ENCODE measurements around the gene TRIM38. TPM values are rescaled to one million over a fixed set of nuclear protein-coding genes. Genes with fewer than 3 reads are reported as not detected.
"Not testable (repeated sequence)": the region's sequence is repeated elsewhere in the genome, so short reads cannot be mapped to it uniquely, and the experiment has no call there.

TRIM38 gene
- total RNA-seq, 1 experiment from 2014 or later = 17.0 TPM

DNA sequence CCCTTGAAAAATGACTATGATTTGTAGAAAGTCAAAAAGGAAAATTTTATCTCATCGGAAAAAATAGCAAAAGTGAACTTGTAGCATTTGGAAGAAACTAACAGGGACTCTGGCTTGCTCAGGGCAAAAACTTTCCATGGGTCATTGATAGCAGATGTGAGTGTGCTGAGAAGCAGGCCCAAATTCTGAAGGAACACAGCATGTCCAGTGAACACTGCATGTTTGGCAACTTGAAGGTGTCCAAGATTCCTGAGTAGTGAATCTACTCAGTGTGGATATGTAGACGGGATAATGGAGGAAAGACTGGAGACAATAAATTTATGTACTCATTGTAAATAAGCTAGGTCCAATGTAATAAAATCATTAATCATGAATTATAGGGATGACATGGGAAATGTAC lies 40.3 kb upstream of the TRIM38 start:
- no peaks in the 10 kb centered on the region for H3K79me2 ChIP-seq (ENCODE audit: low read length)
- no peak for DNase-seq
- no peak overlapping the region for H3K4me2 ChIP-seq (ENCODE audit: low read depth, low read length, poor library complexity, severe bottlenecking)
- no peaks in the 10 kb centered on the region for H3K4me1 ChIP-seq (ENCODE audit: low read length)
- no peaks in the 10 kb centered on the region for H3K9me3 ChIP-seq (ENCODE audit: low read length)
- H3K9me2 ChIP-seq (replicated peaks; ENCODE audit: insufficient read depth, low read length) = no peaks in the 10 kb centered on the region
- no peaks in the 10 kb centered on the region for H4K20me1 ChIP-seq (ENCODE audit: insufficient read depth, low read depth, low read length)
- H3K27ac ChIP-seq (ENCODE audit: low read length) = no peak overlapping the region
- no peaks in the 10 kb centered on the region for H3K36me3 ChIP-seq (ENCODE audit: insufficient read depth, low read length)
- no peaks in the 10 kb centered on the region for H3K27me3 ChIP-seq (ENCODE audit: low read length)
- H3K4me3 ChIP-seq (ENCODE audit: low read length) = no peak overlapping the region
- no peak overlapping the region for H3K9ac ChIP-seq (ENCODE audit: low read length)
- H2AFZ ChIP-seq (ENCODE audit: low read length) = no peak overlapping the region

DNA sequence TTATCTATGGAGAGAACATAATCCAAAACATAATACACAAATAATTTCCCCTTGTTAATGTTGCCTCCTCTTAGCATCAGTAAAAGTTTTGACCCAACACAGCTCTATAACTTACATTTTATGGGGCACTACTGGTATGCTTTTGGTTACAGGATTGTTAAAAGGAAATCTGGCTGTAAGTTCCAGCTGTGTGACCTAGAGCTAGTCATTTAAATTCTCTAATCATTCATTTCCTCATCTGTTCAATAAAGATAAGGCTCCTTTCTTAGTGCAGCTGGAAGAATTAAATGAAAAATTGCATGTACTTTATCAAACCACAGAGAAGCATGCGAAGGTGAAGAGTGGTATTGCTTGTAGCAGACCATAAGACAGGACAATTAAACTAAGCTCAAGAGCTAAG lies 36.7 kb upstream of the TRIM38 start:
- H3K4me1 ChIP-seq (ENCODE audit: low read length) = no peaks in the 10 kb centered on the region
- H3K4me2 ChIP-seq (ENCODE audit: low read depth, low read length, poor library complexity, severe bottlenecking) = no peak overlapping the region
- H3K9me3 ChIP-seq (ENCODE audit: low read length) = no peaks in the 10 kb centered on the region
- no peak overlapping the region for H2AFZ ChIP-seq (ENCODE audit: low read length)
- H3K4me3 ChIP-seq (ENCODE audit: low read length) = no peak overlapping the region
- H3K36me3 ChIP-seq (ENCODE audit: insufficient read depth, low read length) = no peaks in the 10 kb centered on the region
- no peaks in the 10 kb centered on the region for H3K79me2 ChIP-seq (ENCODE audit: low read length)
- H4K20me1 ChIP-seq (ENCODE audit: insufficient read depth, low read depth, low read length) = no peaks in the 10 kb centered on the region
- no peak overlapping the region for H3K27ac ChIP-seq (ENCODE audit: low read length)
- H3K9ac ChIP-seq (ENCODE audit: low read length) = no peak overlapping the region
- no peaks in the 10 kb centered on the region for H3K27me3 ChIP-seq (ENCODE audit: low read length)
- no peak for DNase-seq
- no peaks in the 10 kb centered on the region for H3K9me2 ChIP-seq (replicated peaks; ENCODE audit: insufficient read depth, low read length)

DNA sequence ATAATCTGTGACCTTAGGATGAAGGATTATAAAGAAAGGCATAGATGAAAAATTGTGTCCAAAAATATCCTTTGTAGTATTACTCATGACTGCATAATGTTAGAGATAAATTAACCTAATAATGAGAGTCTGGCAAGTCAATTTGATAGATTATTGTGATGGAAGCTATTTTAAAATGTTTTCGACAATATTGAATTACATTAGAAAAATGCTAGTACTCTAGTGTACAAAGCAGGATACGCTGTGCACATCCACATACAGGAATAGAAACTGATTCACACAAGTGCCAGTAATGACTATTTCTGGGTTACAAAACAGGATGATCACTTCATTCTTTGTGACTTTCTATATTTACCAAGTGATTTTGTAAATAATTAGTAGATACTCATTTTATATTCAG lies 35.4 kb upstream of the TRIM38 start:
- no peaks in the 10 kb centered on the region for H3K79me2 ChIP-seq (ENCODE audit: low read length)
- H3K27me3 ChIP-seq (ENCODE audit: low read length) = no peaks in the 10 kb centered on the region
- no peak overlapping the region for H3K9ac ChIP-seq (ENCODE audit: low read length)
- H3K36me3 ChIP-seq (ENCODE audit: insufficient read depth, low read length) = no peaks in the 10 kb centered on the region
- no peaks in the 10 kb centered on the region for H3K9me2 ChIP-seq (replicated peaks; ENCODE audit: insufficient read depth, low read length)
- no peak overlapping the region for H3K4me3 ChIP-seq (ENCODE audit: low read length)
- H4K20me1 ChIP-seq (ENCODE audit: insufficient read depth, low read depth, low read length) = no peaks in the 10 kb centered on the region
- no peaks in the 10 kb centered on the region for H3K9me3 ChIP-seq (ENCODE audit: low read length)
- no peak overlapping the region for H2AFZ ChIP-seq (ENCODE audit: low read length)
- H3K27ac ChIP-seq (ENCODE audit: low read length) = no peak overlapping the region
- DNase-seq = no peak
- no peak overlapping the region for H3K4me2 ChIP-seq (ENCODE audit: low read depth, low read length, poor library complexity, severe bottlenecking)
- no peaks in the 10 kb centered on the region for H3K4me1 ChIP-seq (ENCODE audit: low read length)

DNA sequence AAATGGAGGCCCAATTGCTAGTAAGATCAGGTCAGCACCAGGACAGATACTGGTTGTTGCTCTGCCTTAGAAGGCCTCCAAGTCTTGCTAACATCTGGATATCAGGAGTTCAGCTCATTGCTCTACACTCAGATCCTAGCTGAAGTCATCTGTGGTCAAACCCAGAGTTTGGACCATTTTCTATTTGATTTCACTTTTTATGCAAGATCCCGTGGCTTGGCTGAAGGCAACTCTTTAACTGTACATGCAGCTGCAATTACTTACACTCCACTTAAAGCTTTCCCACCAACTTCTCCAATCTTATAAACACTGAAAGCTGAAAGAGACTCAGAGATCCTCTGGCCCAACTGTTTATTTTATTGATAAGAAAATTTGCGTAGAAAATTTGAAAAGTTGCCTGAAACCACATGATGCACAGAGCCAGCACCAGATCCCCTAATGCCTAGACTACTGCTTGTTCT lies 34.8 kb upstream of the TRIM38 start:
- H3K79me2 ChIP-seq (ENCODE audit: low read length) = no peaks in the 10 kb centered on the region
- no peaks in the 10 kb centered on the region for H3K9me3 ChIP-seq (ENCODE audit: low read length)
- no peaks in the 10 kb centered on the region for H4K20me1 ChIP-seq (ENCODE audit: insufficient read depth, low read depth, low read length)
- no peak for DNase-seq
- H3K4me2 ChIP-seq (ENCODE audit: low read depth, low read length, poor library complexity, severe bottlenecking) = no peak overlapping the region
- no peak overlapping the region for H3K4me3 ChIP-seq (ENCODE audit: low read length)
- no peak overlapping the region for H2AFZ ChIP-seq (ENCODE audit: low read length)
- no peak overlapping the region for H3K27ac ChIP-seq (ENCODE audit: low read length)
- no peaks in the 10 kb centered on the region for H3K27me3 ChIP-seq (ENCODE audit: low read length)
- no peaks in the 10 kb centered on the region for H3K36me3 ChIP-seq (ENCODE audit: insufficient read depth, low read length)
- H3K4me1 ChIP-seq (ENCODE audit: low read length) = no peaks in the 10 kb centered on the region
- no peak overlapping the region for H3K9ac ChIP-seq (ENCODE audit: low read length)
- no peaks in the 10 kb centered on the region for H3K9me2 ChIP-seq (replicated peaks; ENCODE audit: insufficient read depth, low read length)

DNA sequence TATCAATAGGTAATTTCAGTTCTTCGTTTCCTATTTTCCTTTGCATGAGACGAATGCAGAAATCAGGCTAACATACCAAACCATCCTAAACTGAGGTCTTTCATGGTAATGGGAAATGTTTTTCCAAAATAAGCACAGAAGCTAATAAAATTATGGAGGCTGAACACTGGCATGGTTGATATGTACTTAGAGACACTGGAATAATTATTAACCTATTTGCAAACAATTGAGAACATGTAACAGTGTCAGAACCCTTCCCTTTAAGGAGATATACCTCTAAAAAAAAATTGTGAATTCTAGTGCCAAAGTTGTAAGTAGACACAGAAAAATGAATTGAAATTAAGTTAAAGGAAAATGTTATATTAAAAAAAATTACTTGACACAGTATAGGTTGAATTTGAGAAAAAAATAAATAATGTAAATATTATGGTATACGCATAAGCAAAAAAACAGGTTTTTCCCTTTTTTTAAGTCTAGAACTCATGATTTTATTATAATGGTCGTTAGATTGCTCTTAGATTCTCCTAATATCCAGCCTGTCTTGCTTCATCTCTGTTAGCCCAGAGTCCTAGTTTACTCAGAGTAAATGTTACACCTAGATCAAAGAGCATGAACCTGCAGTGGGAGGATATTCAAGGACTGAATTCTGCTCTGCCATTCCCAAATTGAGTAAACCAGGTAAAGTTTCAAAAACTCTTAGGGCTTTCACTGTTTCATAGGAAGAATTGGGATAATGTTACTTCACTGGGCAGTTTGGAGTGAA lies 33.9 kb upstream of the TRIM38 start:
- Histone ChIP-seq H2AFZ (ENCODE audit: low read length) (no peak overlapping the region), H3K4me3 (ENCODE audit: low read length) (no peak overlapping the region), H3K27me3 (ENCODE audit: low read length) (no peaks in the 10 kb centered on the region), H3K79me2 (ENCODE audit: low read length) (no peaks in the 10 kb centered on the region), H3K4me1 (ENCODE audit: low read length) (no peaks in the 10 kb centered on the region), H3K9me3 (ENCODE audit: low read length) (no peaks in the 10 kb centered on the region), H4K20me1 (ENCODE audit: insufficient read depth, low read depth, low read length) (no peaks in the 10 kb centered on the region), H3K9ac (ENCODE audit: low read length) (no peak overlapping the region), H3K4me2 (ENCODE audit: low read depth, low read length, poor library complexity, severe bottlenecking) (no peak overlapping the region), H3K27ac (ENCODE audit: low read length) (no peak overlapping the region), H3K36me3 (ENCODE audit: insufficient read depth, low read length) (no peaks in the 10 kb centered on the region), H3K9me2 (replicated peaks; ENCODE audit: insufficient read depth, low read length) (no peaks in the 10 kb centered on the region)
- no peak for DNase-seq

DNA sequence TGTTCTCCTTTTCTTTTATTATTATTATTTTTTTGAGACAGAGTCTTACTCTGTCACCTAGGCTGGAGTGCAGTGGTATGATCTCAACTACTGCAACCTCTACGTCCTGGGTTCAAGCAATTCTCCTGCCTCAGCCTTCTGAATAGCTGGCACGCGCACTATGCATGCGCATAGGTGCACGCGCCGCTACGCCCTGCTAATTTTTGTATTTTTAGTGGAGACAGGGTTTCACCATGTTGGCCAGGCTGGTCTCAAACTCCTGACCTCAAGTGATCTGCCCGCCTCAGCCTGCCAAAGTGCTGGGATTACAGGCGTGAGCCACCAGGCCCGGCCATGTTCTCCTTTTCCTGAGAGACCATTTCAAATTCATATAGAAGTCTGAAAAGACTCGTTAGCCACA lies 32.8 kb upstream of the TRIM38 start:
- not testable (repeated sequence) for H3K79me2 ChIP-seq (ENCODE audit: low read length); H3K4me1 ChIP-seq (ENCODE audit: low read length); H3K9ac ChIP-seq (ENCODE audit: low read length); H3K4me2 ChIP-seq (ENCODE audit: low read depth, low read length, poor library complexity, severe bottlenecking); H3K27ac ChIP-seq (ENCODE audit: low read length); H3K4me3 ChIP-seq (ENCODE audit: low read length); H3K27me3 ChIP-seq (ENCODE audit: low read length); H3K9me2 ChIP-seq (replicated peaks; ENCODE audit: insufficient read depth, low read length); H2AFZ ChIP-seq (ENCODE audit: low read length); DNase-seq; H3K9me3 ChIP-seq (ENCODE audit: low read length); H4K20me1 ChIP-seq (ENCODE audit: insufficient read depth, low read depth, low read length); H3K36me3 ChIP-seq (ENCODE audit: insufficient read depth, low read length)

DNA sequence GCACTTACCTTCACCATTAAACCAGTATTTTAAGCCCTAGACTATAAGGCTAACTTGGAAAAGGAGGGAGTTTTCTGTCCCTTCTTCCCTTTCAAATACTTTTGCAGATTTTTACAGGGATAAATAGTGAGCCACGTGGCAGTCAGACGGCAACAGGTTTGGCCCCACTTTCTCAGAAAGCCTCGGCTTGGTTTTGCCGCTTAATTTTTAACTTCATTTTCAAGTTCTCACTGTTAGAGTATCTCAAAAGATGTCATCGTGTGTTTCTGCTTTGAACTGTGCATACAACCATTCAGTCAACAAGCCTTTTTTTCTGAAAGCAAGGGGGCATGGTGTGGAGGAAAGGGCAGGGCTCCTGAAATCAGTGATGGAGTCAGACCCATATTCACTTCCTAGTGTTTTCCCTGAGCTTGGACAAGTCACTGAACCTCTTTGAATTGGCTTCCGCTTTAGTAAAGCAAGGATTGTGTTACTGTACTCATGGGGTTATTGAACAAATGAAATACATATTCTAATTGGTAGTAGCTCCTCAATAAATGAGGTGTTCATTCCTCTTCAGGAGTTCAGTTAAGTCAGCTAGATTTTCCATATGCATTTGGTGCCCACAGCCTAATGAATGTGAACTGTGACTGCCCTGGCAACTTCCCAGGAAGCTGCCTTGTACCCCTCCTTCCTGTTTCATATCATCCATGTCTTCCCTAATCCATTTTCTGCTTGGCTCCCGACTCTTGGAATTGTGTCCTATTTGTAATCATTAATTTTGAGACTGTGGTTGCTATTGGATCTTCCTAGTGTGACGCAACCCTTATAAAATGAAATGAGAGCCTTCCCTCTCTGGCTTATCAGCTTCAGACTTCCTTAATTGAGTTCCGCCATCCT lies 31.8 kb upstream of the TRIM38 start, which contains the start of gene SLC17A2:
TSS of gene SLC17A2 (minus strand) at position 160 of the 879 bp plus-strand sequence. CDS start 4,895 bp downstream, outside the sequence.
- Histone ChIP-seq H3K9me3 (ENCODE audit: low read length) (no peaks in the 10 kb centered on the region), H3K27me3 (ENCODE audit: low read length) (no peaks in the 10 kb centered on the region), H4K20me1 (ENCODE audit: insufficient read depth, low read depth, low read length) (no peaks in the 10 kb centered on the region), H3K27ac (ENCODE audit: low read length) (no peak within 1 kb of the TSS), H2AFZ (ENCODE audit: low read length) (no peak within 1 kb of the TSS), H3K4me1 (ENCODE audit: low read length) (no peaks in the 10 kb centered on the region), H3K79me2 (ENCODE audit: low read length) (no peaks in the 10 kb centered on the region), H3K36me3 (ENCODE audit: insufficient read depth, low read length) (no peaks in the 10 kb centered on the region), H3K4me2 (ENCODE audit: low read depth, low read length, poor library complexity, severe bottlenecking) (no peak within 1 kb of the TSS), H3K4me3 (ENCODE audit: low read length) (no peak within 1 kb of the TSS), H3K9me2 (replicated peaks; ENCODE audit: insufficient read depth, low read length) (no peaks in the 10 kb centered on the region), H3K9ac (ENCODE audit: low read length) (no peak within 1 kb of the TSS)
- no peak for DNase-seq

DNA sequence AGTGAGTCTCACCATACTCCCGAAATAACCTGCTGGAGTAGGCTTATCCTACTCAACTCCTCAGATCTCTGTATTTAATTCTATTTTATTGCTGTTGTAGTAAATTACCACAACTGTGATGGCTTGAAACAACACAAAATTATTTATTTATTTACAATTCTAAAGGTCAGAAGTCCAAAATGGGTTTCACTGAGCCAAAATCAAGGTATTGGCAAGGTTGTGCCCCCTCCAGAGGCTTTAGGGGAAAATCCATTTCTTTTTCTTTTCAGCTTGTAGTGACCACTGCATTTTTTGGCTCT lies 31.2 kb upstream of the TRIM38 start:
- DNase-seq = no peak
- Histone ChIP-seq H3K27ac (ENCODE audit: low read length) (no peak overlapping the region), H3K9ac (ENCODE audit: low read length) (no peak overlapping the region), H3K4me3 (ENCODE audit: low read length) (no peak overlapping the region), H3K79me2 (ENCODE audit: low read length) (no peaks in the 10 kb centered on the region), H3K36me3 (ENCODE audit: insufficient read depth, low read length) (no peaks in the 10 kb centered on the region), H3K9me2 (replicated peaks; ENCODE audit: insufficient read depth, low read length) (no peaks in the 10 kb centered on the region), H3K9me3 (ENCODE audit: low read length) (no peaks in the 10 kb centered on the region), H4K20me1 (ENCODE audit: insufficient read depth, low read depth, low read length) (no peaks in the 10 kb centered on the region), H3K4me2 (ENCODE audit: low read depth, low read length, poor library complexity, severe bottlenecking) (no peak overlapping the region), H3K27me3 (ENCODE audit: low read length) (no peaks in the 10 kb centered on the region), H3K4me1 (ENCODE audit: low read length) (no peaks in the 10 kb centered on the region), H2AFZ (ENCODE audit: low read length) (no peak overlapping the region)
